GM21723 (cell line): Measurements from ENCODE around the gene SOX30.
"Not testable (repeated sequence)": the region's sequence is repeated elsewhere in the genome, so short reads cannot be mapped to it uniquely, and the experiment has no call there.

Source experiments
- ATAC-seq: cut with Tn5 transposase; IDR thresholded peaks from one replicate; pipeline ENCODE4 v1.9.1; 2021; ENCODE audit warnings: mild to moderate bottlenecking, moderate library complexity; ENCODE audit not compliant: unreplicated experiment

Gene SOX30

DNA sequence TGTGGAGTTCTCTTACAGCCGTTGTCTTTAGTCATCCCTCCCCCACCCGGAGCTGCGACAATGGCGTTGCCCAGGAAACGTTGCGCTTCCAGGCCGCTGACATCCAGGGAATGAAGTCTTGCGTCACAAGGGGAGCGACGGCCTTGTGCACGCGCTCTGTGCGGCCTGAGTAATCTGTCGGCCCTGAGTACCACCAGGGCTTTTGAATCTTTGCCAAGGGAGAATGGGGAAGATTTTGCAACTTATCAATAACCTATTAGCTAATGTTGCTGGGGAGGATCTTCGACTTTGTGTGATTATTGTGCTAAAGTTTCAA is at the start of gene SOX30:
Gene SOX30 (minus strand): TSS at position 62 of the 316 bp plus-strand sequence. CDS start 360 bp downstream, outside the sequence.
- ATAC-seq: no peak

DNA sequence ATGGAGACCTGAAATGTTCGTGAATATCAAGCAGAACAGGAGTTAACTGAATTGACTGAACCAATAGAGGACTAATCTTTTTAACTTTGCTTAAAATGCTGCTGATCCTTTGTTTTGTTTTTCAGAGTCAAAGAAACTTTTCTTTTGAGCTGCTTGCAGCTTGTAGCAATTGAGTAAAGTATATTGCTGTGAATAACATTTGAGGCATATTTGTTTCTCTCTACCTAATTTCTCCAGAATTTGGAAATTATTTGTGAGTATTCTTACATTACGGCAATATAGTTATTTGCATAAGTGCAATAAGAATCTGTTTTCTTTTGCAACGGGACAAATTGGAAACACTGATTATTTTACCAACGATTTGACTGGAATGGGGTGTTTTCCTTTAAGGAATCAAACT is 46.4 kb upstream of the SOX30 start:
- not testable (repeated sequence) for ATAC-seq

DNA sequence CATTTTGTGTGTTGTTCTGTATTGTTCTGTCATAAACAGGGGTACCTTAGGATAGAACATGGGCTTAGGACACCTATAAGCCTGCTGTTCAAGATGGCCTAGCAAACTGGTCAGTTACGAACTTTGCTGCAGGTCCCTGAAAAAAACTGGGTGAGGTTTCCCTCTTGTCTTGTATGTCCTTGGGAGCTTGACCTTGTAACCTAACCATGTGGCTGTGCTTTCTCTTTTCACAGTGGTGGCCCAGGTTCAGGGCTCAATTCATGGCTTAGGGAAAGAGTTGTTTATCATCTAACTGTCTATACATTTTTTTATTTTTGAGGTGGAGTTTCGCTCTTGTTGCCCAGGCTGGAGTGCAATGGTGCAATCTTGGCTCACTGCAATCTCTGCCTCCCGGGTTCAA is 43.9 kb upstream of the SOX30 start:
- not testable (repeated sequence) for ATAC-seq

DNA sequence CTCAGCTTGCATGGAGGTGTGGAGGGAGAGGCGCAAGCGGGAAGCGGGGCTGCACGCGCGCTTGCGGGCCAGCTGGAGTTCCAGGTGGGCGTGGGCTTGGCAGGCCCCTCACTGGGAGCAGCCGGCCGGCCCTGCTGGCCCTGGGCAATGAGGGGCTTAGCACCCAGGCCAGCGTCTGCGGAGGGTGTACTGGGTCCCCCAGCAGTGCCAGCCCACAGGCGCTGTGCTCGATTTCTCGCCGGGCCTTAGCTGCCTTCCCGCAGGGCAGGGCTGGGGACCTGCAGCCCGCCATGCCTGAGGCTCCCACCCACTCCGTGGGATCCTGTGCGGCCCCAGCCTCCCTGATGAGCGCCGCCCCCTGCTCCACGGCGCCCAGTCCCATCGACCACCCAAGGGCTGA is 41.6 kb upstream of the SOX30 start:
- ATAC-seq: not testable (repeated sequence)

GRCh38 chr5:157690690-157691433 is 38.6 kb upstream of the SOX30 start:
- ATAC-seq: no peak

GRCh38 chr5:157689942-157690689 is 37.9 kb upstream of the SOX30 start:
- no peak for ATAC-seq

DNA sequence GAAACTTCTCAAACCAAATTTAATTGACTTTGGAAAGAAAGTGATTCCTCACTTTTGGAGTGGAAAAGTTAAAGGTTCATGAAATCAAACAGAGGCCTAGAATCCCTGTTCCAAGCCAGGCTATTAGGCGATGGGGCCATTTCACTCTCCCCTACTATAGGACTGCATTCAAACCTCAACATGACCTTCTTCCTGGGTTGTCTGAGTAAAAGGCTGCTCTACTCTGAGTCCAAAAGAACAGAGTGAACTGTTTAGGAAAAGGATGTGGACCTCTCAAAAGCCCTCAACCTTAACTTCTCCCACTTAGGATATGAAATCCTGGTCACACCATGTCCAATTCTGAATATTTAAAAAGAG is 34.9 kb upstream of the SOX30 start:
- no peak for ATAC-seq

- ATAC-seq: not testable (repeated sequence)
Measured at GRCh38 chr5:157686276-157687197, 34.3 kb upstream of the SOX30 start.

DNA sequence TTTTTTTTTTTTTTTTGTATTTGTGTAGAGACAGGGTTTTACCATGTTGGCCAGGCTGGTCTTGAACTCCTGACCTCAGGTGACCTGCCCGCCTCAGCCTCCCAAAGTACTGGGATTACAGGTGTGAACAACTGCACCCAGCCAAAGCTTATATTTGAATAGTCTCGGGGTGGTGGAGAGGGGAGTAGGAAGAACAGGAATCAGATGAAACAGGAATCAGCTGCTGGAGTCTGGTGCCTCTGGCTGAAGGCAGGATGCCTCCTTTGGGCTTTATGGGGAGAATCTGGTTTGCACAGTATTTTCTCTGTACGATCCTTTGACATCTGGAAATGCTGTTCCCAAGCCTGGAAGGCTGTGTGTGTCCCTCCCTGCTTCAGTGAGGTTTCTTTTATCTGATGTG is 30.0 kb upstream of the SOX30 start:
- no peak for ATAC-seq

DNA sequence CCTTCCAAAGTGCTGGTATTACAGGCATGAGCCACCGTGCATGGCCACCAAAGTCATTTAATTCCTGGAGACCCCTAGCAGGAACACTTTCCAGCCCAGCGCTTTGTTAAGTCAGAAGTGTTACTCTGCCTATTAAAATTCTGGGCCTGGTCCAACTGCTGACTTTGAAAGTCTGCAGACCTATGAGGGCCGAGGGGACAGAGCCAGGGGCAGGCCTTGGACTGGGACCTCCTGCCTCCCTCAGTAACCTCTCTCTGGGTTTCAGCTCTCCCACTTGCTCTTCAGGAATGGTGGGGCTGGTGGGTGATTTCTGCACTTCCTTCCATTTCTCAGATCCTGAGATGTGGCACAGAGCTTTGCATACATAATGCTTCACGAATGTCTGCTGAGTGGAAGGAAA is 28.8 kb upstream of the SOX30 start:
- no peak for ATAC-seq

- ATAC-seq: no peak
Measured at GRCh38 chr5:157680239-157680638, 28.0 kb upstream of the SOX30 start.

DNA sequence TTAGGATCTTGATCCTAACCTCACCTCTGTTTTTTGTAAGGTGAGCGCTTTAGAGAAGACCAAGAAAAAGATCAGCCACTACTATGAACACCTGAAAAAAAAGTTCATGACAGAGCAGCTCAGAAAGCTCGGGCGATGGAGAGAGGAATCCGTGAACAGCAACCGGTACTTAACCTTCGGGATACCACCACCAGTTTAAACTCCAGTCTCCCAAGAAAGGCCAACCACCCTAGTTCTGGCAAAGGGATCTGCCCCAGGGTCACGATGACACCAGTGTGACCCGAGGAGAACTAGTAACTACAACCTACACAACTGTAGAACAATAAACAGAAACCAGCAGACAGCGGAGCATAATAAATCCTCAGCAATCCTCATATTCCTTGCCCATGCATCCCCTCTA is 27.6 kb upstream of the SOX30 start:
- ATAC-seq: no peak

DNA sequence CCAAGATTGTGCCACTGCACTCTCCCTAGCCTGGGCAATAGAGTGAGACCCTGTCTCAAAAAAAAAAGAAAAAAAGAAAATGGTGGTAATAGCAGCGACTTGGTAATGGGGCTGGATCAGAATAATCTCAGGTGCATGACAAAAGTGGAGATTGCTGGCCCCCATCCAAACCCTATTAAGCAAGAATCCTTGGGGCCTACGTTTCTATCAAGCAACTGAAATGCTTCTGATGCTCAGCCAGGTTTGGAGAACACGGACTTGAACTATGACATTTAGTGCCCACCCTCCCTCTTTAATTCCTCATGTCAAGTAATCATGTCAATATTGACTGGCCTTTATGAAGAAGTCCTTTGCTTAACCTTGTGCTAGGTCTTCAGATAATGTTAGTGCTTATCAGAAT is 25.7 kb upstream of the SOX30 start:
- ATAC-seq: no peak

GRCh38 chr5:157674351-157674750 is 22.1 kb upstream of the SOX30 start:
- not testable (repeated sequence) for ATAC-seq

DNA sequence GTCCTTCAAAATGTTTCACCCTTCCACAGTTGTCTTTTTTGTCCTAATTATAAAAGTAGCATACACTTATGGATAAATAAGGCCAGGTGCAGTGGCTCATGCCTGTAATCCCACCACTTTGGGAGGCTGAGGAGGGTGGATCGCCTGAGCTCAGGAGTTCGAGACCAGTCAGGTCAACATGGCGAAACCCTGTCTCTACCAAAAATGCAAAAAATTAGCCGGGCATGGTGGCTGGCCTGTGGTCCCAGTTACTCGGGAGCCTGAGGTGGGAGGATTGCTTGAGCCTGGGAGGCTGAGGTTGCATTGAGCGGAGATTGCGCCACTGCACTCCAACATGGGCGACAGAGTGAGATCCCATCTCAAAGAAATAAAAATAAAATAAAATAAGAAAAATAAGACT is 20.7 kb upstream of the SOX30 start:
- no peak for ATAC-seq

- no peak for ATAC-seq
Measured at GRCh38 chr5:157671592-157672330, 19.5 kb upstream of the SOX30 start.

- no peak for ATAC-seq
Measured at GRCh38 chr5:157670662-157671591, 18.7 kb upstream of the SOX30 start, which contains the start of gene C5orf52. Gene C5orf52 (plus strand): TSS chr5:157671533. CDS start chr5:157671615, 82 bp downstream.

- no peak for ATAC-seq
Measured at GRCh38 chr5:157669701-157670097, 17.5 kb upstream of the SOX30 start.

GRCh38 chr5:157668356-157668755 is 16.1 kb upstream of the SOX30 start:
- no peak for ATAC-seq
